Omental fat pad (tissue), 4 donors: ENCODE measurements around the gene RNF186. TPM values are rescaled to one million over a fixed set of nuclear protein-coding genes. Genes with fewer than 3 reads are reported as not detected.
"Not testable (repeated sequence)": the region's sequence is repeated elsewhere in the genome, so short reads cannot be mapped to it uniquely, and the experiment has no call there.

Experiments used
- ATAC-seq: fragments of 150-250 bp; one replicate; pipeline ENCODE4 v1.9.1; 2016; ENCODE audit warnings: mild to moderate bottlenecking, moderate library complexity; ENCODE audit not compliant: low FRiP score
- DNase-seq: peaks from one replicate; pipeline ENCODE4 v3.0.0-alpha.2; 2019; ENCODE audit warnings: low spot score
- CTCF ChIP-seq, 3 donors: fragments of 450-650 bp; IDR thresholded peaks; one replicate each; pipeline ENCODE4 v1.5.1; 2016 to 2017; ENCODE audit warnings: antibody characterized with exemption in 3 of 3, mild to moderate bottlenecking in 3 of 3, moderate library complexity in 2 of 3
- total RNA-seq, 4 donors: library from RNA; depleted of rRNA; stranded (reverse); fragments of >200 nt; gene quantifications; one replicate each; pipeline ENCODE4 v1.1.0, GENCODE V29; 2016

Gene RNF186
- total RNA-seq, 4 donors from 2014 or later, result not detected

DNA sequence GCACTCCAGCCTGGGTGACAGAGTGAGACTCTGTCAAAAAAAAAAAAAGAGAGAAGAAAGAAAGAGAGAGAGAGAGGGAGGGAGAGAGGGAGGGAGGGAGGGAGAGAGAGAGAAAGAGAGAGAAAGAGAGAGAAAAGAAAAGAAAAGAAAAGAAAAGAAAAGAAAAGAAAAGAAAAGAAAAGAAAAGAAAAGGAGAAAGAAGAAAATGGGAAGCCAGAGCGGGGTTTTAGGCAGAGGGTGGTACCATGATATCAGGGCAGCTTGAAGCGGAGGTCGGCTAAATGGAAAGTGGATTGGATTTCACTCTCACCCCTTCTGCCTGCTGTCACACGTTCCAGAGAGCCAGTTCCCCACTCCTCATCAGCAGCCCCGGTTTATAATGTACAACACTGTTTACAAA, 17.3 kb downstream of the RNF186 start:
- TF ChIP-seq CTCF (IDR thresholded peaks at IDR 0.05), result no peak
- ATAC-seq, result no peak
- no peak for DNase-seq

DNA sequence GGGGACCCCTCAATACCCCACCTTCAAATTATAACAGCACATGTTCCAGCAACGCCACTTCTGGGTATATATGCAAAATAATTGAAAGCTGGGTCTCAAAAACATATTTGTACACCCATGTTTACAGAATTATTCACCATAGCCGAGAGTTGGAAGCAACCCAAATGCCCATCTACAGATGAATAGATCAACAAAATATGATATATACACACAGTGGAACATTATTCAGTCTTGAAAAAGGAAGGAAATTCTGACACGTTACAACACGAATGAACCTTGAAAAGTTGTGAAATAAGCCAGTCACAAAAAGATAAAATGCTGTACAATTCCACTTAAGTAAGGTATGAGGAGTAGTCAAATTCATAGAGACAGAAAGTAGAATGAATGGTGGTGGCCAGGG, 20.5 kb downstream of the RNF186 start:
- no peak for TF ChIP-seq CTCF (IDR thresholded peaks at IDR 0.05)
- ATAC-seq (no peak), DNase-seq (no peak)

DNA sequence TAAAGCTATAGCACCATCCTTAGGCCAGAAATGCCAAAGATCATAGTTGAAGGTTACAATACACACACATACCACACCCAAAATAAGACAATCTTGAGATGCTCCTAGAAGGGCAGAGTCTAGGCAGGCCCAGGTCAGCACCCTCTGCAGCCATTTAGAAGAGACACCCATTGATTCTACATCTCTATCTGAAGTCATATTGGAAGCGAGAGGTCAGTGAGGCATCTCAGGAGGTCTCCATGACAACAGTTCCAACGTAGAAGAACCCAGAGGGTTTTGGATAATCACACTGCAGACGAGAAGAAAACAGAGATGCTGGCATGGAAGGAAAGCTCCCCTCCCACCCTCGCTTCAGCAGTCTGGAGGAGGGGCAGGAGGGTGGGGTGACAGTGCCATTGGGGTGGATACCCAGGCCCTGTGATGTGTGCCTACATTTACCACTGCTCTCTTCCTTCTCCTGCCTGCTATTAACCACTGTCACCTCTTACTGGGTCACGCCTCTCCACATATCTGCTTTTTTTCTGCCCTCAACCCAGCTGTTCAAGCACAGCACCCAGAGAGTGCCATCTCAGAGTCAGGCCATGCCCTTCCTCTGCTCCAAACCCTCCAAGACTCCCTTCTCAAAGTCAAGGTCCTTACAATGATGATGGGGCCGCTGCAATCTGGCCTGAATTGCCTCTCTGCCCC, 21.6 kb downstream of the RNF186 start:
- DNase-seq, result no peak
- no peak for TF ChIP-seq CTCF (IDR thresholded peaks at IDR 0.05)
- no peak for ATAC-seq

DNA sequence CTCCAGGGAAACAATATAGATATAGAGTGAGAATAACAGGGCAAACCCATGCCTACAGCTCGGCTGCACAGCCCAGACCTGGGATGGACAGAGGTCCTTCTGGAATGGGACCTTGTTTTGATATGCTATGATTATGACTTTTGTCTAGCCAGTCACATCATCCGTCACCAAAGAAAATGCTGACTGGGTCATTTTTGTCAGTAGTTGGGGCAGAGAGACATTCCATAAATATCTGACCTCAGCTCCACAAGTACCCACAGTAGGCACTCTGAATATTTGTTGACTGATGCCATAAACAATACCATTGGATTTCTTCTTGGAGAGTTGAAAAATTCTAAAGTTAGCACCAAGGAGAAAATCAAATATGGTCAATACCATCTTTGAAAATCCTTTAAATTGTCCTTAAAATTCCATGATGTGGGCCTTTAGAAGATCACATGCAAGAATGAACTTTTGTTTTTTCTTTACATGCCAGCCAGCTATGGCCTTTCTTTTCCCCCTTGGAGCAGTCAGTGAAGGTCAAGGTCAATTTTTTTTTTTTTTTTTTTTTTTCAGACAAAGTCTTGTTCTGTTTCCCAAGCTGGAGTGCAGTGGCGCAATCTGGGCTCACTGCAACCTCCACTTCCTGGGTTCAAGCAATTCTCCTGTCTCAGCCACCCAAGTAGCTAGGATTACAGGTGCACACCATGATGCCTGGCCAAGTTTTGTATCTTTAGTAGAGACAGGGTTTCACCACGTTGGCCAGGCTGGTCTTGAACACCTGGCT, 22.7 kb downstream of the RNF186 start:
- no peak for DNase-seq
- no peak for TF ChIP-seq CTCF (IDR thresholded peaks at IDR 0.05)
- no peak for ATAC-seq

- DNase-seq, ATAC-seq: not testable (repeated sequence)
These were observed 24.8 kb downstream of the RNF186 start for GRCh38 chr1:19790061-19790975.

GRCh38 chr1:19786988-19787423, 28.1 kb downstream of the RNF186 start:
- no peak for DNase-seq
- no peak for ATAC-seq
- TF ChIP-seq CTCF (IDR thresholded peaks at IDR 0.05), result no peak

GRCh38 chr1:19785660-19786059, 29.4 kb downstream of the RNF186 start:
- DNase-seq (no peak), ATAC-seq (no peak)
- TF ChIP-seq CTCF (IDR thresholded peaks at IDR 0.05), result no peak
